Peyer's patch (tissue), 4 donors: ENCODE measurements around the gene UPF2. TPM values are rescaled to one million over a fixed set of nuclear protein-coding genes. Genes with fewer than 3 reads are reported as not detected.

ENCODE experiments used
- DNase-seq, 3 donors: peaks; one replicate each; pipeline ENCODE4 v3.0.0-alpha.2; 2017 to 2019
- H3K27ac ChIP-seq, 4 donors: fragments of 200-600 bp; sonication (generic); one replicate each; pipeline ENCODE4 v1.5.1; 2016 to 2019
- H3K27me3 ChIP-seq, 2 donors: fragments of 200-600 bp; sonication (generic); one replicate each; pipeline ENCODE4 v1.5.1; 2019
- H3K36me3 ChIP-seq, 3 donors: fragments of 200-600 bp; sonication (generic); one replicate each; pipeline ENCODE4 v1.5.1; 2016 to 2019
- H3K4me1 ChIP-seq, 4 donors: fragments of 200-600 bp; sonication (generic); one replicate each; pipeline ENCODE4 v1.5.1; 2016 to 2019
- H3K4me3 ChIP-seq, 4 donors: fragments of 200-600 bp; sonication (generic); 1 replicate in 3 of 4; 2 replicates in 1 of 4; pipeline ENCODE4 v1.5.1; 2016 to 2019; ENCODE audit warnings: mild to moderate bottlenecking in 1 of 4
- H3K9me3 ChIP-seq, 4 donors: fragments of 200-600 bp; sonication (generic); one replicate each; pipeline ENCODE4 v1.5.1; 2016 to 2019; ENCODE audit warnings: mild to moderate bottlenecking in 1 of 4
- POLR2A ChIP-seq, 2 donors: fragments of 450-650 bp; IDR thresholded peaks; one replicate each; pipeline ENCODE4 v1.5.1; 2017; ENCODE audit warnings: antibody characterized with exemption in 2 of 2, mild to moderate bottlenecking in 2 of 2, moderate library complexity in 2 of 2
- small RNA-seq, 2 donors: library from RNA; depleted of rRNA; stranded (forward); fragments of <200 nt; gene quantifications; one replicate each; pipeline ENCODE3, GENCODE V24; 2016
- total RNA-seq, 4 donors: library from RNA; depleted of rRNA; stranded (reverse); fragments of >200 nt; gene quantifications; one replicate each; pipeline ENCODE4 v1.1.0, GENCODE V29; 2016
- TF ChIP-seq, protein P1 (sequence below), 6 experiments: fragments of 450-650 bp in 4 of 6; fragments of 200-600 bp in 2 of 6; sonication (generic) in 1 of 6; IDR thresholded peaks; one replicate each; pipeline ENCODE4 v1.5.1; 2017 to 2019; ENCODE audit warnings: antibody characterized with exemption in 6 of 6, mild to moderate bottlenecking in 3 of 6, moderate library complexity in 1 of 6

Gene UPF2
- total RNA-seq, 4 donors from 2014 or later = 12.6 to 56.1 (median 21.0) TPM

DNA sequence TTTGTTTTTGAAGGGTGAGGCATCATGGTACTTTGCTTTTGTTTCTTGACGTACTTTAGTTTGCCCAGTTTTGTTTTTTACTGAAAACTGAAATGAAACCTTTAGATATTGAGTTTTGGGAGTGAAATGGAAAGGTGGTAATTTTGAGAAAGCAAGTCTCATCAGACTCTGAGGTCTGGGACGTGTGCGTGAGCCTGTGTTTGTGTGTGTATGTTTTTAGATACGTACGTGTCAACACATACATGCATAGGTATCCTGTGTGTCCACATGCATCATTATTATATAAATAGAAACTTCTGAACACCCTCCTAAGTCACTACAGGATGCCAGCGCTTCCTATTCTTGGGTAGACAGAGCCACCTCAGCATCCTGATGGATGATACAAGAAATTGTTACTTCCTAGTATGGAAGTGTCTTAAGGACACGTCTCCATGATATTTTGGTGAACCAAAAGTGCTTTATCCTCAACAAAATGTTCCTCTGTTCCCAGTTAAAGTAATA is 171.7 kb downstream of the UPF2 start:
- H3K4me1 ChIP-seq = peaks cover 0 to 19% (median 3%) of the 10 kb centered on the region in 4 donors
- no peak overlapping the region for H3K4me3 ChIP-seq
- TF ChIP-seq, protein P1, sequence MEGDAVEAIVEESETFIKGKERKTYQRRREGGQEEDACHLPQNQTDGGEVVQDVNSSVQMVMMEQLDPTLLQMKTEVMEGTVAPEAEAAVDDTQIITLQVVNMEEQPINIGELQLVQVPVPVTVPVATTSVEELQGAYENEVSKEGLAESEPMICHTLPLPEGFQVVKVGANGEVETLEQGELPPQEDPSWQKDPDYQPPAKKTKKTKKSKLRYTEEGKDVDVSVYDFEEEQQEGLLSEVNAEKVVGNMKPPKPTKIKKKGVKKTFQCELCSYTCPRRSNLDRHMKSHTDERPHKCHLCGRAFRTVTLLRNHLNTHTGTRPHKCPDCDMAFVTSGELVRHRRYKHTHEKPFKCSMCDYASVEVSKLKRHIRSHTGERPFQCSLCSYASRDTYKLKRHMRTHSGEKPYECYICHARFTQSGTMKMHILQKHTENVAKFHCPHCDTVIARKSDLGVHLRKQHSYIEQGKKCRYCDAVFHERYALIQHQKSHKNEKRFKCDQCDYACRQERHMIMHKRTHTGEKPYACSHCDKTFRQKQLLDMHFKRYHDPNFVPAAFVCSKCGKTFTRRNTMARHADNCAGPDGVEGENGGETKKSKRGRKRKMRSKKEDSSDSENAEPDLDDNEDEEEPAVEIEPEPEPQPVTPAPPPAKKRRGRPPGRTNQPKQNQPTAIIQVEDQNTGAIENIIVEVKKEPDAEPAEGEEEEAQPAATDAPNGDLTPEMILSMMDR (IDR thresholded peaks at IDR 0.05) = no peak
- TF ChIP-seq POLR2A (IDR thresholded peaks at IDR 0.05) = no peak
- H3K27me3 ChIP-seq = no peaks in the 10 kb centered on the region
- H3K9me3 ChIP-seq = no peaks in the 10 kb centered on the region
- no peak for DNase-seq
- H3K36me3 ChIP-seq = no peaks in the 10 kb centered on the region
- no peak overlapping the region for H3K27ac ChIP-seq

DNA sequence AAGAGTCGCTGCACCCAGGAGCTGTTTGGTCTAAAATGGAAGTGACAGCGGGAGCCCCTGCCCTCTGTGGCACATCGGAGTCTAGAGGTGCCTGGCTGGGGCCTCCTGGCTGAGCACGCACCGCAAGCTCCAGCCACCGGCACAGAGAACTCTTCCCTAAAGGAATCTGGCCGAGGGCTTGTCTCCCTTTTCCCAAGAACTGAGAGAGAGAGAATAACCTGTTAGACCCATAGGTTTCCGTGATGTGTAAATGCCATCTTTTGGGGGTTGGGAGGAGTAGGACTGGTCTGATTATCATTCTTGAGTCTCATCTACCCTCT is 172.2 kb downstream of the UPF2 start:
- Histone ChIP-seq H3K4me1 (peaks cover 0 to 13% (median 3%) of the 10 kb centered on the region in 4 donors), H3K27ac (no peak overlapping the region), H3K4me3 (no peak overlapping the region), H3K36me3 (no peaks in the 10 kb centered on the region), H3K27me3 (no peaks in the 10 kb centered on the region), H3K9me3 (no peaks in the 10 kb centered on the region)
- TF ChIP-seq POLR2A (IDR thresholded peaks at IDR 0.05) = no peak
- TF ChIP-seq, protein P1 (IDR thresholded peaks at IDR 0.05) = no peak
- no peak for DNase-seq

Small RNA genes within 50 kb of the gene (small RNA-seq; reads per million reads assigned to genes)
- 0 reads per million in 2 donors for gene RNU6-1095P

Other genes starting within 250 kb of the UPF2 start
- gene PROSER2, start 219.5 kb downstream of the UPF2 start, total RNA-seq = 10 to 100 TPM in 1 of 4 donors, 1 to 10 TPM in 3; 2.3 to 10.7 (median 3.7) TPM
- 10 to 100 TPM; 18.4 to 32.1 (median 24.2) TPM for gene DHTKD1, start 26.1 kb upstream of the UPF2 start, total RNA-seq
- gene SEC61A2, start 86.9 kb upstream of the UPF2 start, total RNA-seq = 1 to 10 TPM; 1.4 to 8.3 (median 5.2) TPM
- gene NUDT5, start 153.1 kb upstream of the UPF2 start, total RNA-seq = 10 to 100 TPM; 24.0 to 51.1 (median 45.8) TPM
- gene CDC123, start 153.4 kb upstream of the UPF2 start, total RNA-seq = 10 to 100 TPM; 52.0 to 77.4 (median 62.0) TPM